Thoracic aorta endothelial cell (primary cell): ENCODE measurements around the gene CYP2A7. TPM values are rescaled to one million over a fixed set of nuclear protein-coding genes. Genes with fewer than 3 reads are reported as not detected.

Experiments used
- total RNA-seq: library from RNA; depleted of rRNA; stranded (reverse); fragments of >200 nt; gene quantifications from 2 replicates; pipeline ENCODE4 v1.2.3, GENCODE V29; 2012

Gene CYP2A7, protein sequence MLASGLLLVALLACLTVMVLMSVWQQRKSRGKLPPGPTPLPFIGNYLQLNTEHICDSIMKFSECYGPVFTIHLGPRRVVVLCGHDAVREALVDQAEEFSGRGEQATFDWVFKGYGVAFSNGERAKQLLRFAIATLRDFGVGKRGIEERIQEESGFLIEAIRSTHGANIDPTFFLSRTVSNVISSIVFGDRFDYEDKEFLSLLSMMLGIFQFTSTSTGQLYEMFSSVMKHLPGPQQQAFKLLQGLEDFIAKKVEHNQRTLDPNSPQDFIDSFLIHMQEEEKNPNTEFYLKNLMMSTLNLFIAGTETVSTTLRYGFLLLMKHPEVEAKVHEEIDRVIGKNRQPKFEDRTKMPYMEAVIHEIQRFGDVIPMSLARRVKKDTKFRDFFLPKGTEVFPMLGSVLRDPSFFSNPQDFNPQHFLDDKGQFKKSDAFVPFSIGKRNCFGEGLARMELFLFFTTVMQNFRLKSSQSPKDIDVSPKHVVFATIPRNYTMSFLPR
- not detected in 2 replicates for total RNA-seq

DNA sequence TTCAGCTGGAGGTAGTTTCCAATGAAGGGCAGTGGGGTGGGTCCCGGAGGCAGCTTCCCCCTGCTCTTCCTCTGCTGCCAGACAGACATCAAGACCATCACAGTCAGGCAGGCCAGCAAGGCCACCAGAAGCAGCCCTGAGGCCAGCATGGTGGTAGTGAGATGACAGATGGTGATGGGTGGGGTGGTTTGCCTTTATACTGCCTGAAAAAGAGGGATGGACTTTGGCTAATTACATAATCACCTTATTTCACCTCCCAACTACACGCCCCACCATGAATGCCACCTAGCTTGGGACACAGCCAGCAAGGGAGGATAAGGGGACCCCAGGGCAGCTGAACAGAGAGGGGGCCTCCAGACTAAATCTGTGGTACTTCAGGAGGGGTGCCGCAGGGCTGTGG is at the start of gene CYP2A7:
TSS of gene CYP2A7 (minus strand) at position 170 of the 400 bp plus-strand sequence. CDS start at position 149, 21 bp downstream.

DNA sequence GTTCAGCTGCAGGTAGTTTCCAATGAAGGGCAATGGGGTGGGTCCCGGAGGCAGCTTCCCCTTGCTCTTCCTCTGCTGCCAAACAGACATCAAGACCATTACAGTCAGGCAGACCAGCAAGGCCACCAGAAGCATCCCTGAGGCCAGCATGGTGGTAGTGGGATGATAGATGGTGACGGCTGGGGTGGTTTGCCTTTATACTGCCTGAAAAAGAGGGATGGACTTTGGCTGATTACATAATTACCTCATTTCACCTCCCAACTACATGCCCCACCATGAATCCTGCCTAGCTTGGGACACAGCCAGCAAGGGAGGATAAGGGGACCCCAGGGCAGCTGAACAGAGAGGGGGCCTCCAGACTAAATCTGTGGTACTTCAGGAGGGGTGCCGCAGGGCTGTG is 31.8 kb downstream of the CYP2A7 start, which contains the start of gene CYP2A6:
TSS of gene CYP2A6 (minus strand) at position 171 of the 400 bp plus-strand sequence. CDS start at position 150, 21 bp downstream.

Other genes with a start within 250 kb of the CYP2A7 start
- 28.9 and 32.9 TPM in 2 replicates for gene NUMBL, start 191.6 kb downstream of the CYP2A7 start, total RNA-seq
- gene COQ8B, start 165.3 kb downstream of the CYP2A7 start, total RNA-seq, result 19.0 and 21.5 TPM in 2 replicates
- gene ITPKC, start 165.1 kb downstream of the CYP2A7 start, total RNA-seq, result 15.2 and 19.9 TPM in 2 replicates
- 1.3 and 1.9 TPM in 2 replicates for gene ACTMAP, start 131.8 kb downstream of the CYP2A7 start, total RNA-seq
- 42.2 and 59.0 TPM in 2 replicates for gene SNRPA, start 131.0 kb downstream of the CYP2A7 start, total RNA-seq
- not detected in 2 replicates for gene MIA, start 106.7 kb downstream of the CYP2A7 start, total RNA-seq
- gene RAB4B, start 104.0 kb downstream of the CYP2A7 start, total RNA-seq, result 10.0 and 13.3 TPM in 2 replicates
- gene EGLN2, start 83.0 kb downstream of the CYP2A7 start, total RNA-seq, result 63.2 and 74.7 TPM in 2 replicates
- gene CYP2A6, start 31.8 kb downstream of the CYP2A7 start, total RNA-seq, result not detected in 2 replicates
- not detected in 2 replicates for gene CYP2B6, start 109.1 kb upstream of the CYP2A7 start, total RNA-seq
- not detected in 2 replicates for gene CYP2A13, start 206.2 kb upstream of the CYP2A7 start, total RNA-seq
- gene CYP2F1, start 232.2 kb upstream of the CYP2A7 start, total RNA-seq, result not detected in 2 replicates